ENCODE results near the gene ZC3H4.

The ZC3H4 gene

GRCh38 chr19:47018923-47019322, 94.7 kb downstream of the ZC3H4 start:
- no peak for TF ChIP-seq Cebpa-rat (IDR thresholded peaks at IDR 0.05)
- Histone ChIP-seq H3K9ac (no peak overlapping the region), H3K4me2 (peak overlapping the region in 2 of 11 experiments; percentile 89 to 94; a peak in 3 of 22 replicates), H3K4me3 (no peak overlapping the region), H3K36me3 (no peaks in the 10 kb centered on the region), H3K4me1 (peaks cover 16 to 33% (median 23%) of the 10 kb centered on the region in 10 experiments; a peak in 19 of 20 replicates), H3K27me3 (peaks cover 59 to 65% (median 60%) of the 10 kb centered on the region in 11 experiments), H4K20me1 (peaks cover 0 to 46% (median 29%) of the 10 kb centered on the region in 11 experiments; a peak in 14 of 22 replicates), H3K27ac (no peak overlapping the region), H3K9me3 (replicated peaks in 1 of 11) (no peaks in the 10 kb centered on the region)

Data from BLaER1 treated with 17β-estradiol and CSF1 and Interleukin-3, amounts not matched to agents 10 nM and 100 nM (cell line).